GM18870 (cell line): ENCODE results near the gene SOWAHC.

Source experiments
- ATAC-seq: cut with Tn5 transposase; IDR thresholded peaks from one replicate; pipeline ENCODE4 v1.9.1; 2021; ENCODE audit warnings: moderate library complexity; ENCODE audit not compliant: unreplicated experiment

SOWAHC gene

GRCh38 chr2:109645412-109646184, 31.4 kb downstream of the SOWAHC start:
- ATAC-seq = no peak

- ATAC-seq = no peak
These were observed 32.8 kb downstream of the SOWAHC start for GRCh38 chr2:109646961-109647360.

- ATAC-seq = no peak
These were observed 33.5 kb downstream of the SOWAHC start for GRCh38 chr2:109647636-109648035.

GRCh38 chr2:109648041-109648527, 33.9 kb downstream of the SOWAHC start:
- no peak for ATAC-seq

- no peak for ATAC-seq
These were observed 35.9 kb downstream of the SOWAHC start for GRCh38 chr2:109649736-109650695.

GRCh38 chr2:109654326-109655050, 40.3 kb downstream of the SOWAHC start:
- ATAC-seq = no peak

GRCh38 chr2:109655287-109655686, 41.1 kb downstream of the SOWAHC start:
- no peak for ATAC-seq

GRCh38 chr2:109659396-109660045, 45.4 kb downstream of the SOWAHC start:
- no peak for ATAC-seq

- ATAC-seq = no peak
These were observed 46.1 kb downstream of the SOWAHC start for GRCh38 chr2:109660046-109660860.

- no peak for ATAC-seq
These were observed 48.7 kb downstream of the SOWAHC start for GRCh38 chr2:109662889-109663288.

GRCh38 chr2:109663721-109664120, 49.6 kb downstream of the SOWAHC start:
- no peak for ATAC-seq

- no peak for ATAC-seq
These were observed 52.3 kb downstream of the SOWAHC start for GRCh38 chr2:109666466-109666865.
